Measurements from ENCODE around the gene LGALS9B.
"Not testable (repeated sequence)": the region's sequence is repeated elsewhere in the genome, so short reads cannot be mapped to it uniquely, and the experiment has no call there.

LGALS9B gene

DNA sequence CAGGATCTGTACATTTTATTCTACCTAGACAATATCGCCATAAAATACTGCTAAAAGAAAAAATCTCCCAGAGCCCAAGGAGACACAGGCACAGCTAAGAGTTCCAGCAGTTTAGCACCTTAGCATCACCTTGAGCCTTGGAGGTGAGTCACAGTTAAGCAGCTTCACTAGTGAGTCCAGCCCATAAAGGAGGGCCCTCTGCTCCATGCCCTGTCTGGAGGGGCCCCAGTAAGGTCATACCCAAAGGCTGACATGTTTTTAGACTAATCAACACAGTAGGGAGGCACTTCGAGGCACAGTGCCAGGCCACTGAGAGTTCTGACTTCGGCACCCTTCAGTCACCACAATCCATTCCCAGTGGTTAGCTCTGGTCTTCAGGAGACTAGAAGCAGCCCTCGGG, 2.6 kb upstream of the LGALS9B start:
- not testable (repeated sequence) for DNase-seq (ENCODE audit: insufficient read length, low spot score); FAIRE-seq

DNA sequence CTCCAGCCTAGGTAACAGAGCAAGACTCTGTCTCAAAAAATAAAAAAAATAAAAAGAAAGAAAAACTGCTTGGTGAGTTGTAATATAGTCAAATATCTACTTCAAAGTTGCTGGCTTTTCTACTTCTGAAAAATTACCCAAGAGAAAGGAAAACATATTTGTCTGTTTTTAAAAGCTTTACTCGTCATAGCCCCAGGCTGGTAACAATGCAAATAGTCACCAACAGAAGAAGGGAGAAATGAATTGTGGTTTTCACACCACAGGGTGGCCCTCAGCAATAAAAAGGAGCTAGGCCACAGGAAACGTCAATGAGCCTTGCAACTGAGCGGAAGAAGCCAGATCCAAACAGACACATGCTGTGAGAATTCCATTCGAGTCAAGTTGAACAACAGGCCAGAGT, 1.8 kb upstream of the LGALS9B start:
- DNase-seq (ENCODE audit: insufficient read length, low spot score); FAIRE-seq: not testable (repeated sequence)

DNA sequence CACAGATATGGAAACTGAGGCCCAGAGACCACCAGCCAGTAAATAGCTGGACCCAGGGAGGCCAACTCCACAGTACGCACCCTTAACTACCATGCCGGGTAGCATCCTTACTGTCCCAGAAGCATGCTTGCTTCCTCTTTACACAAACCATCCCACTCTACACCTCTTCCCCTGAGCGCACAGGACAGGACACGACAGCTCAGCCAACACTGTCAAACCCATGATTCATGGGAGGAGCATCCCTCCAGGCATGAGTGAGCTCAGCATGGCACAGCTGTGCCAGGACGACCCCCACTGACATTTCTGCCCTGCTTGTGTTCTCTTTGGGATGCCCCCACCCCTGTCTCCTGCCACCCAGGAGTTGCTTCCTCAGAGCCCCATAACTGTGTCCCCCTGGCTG, 340 bp downstream of the LGALS9B start:
- FAIRE-seq; DNase-seq (ENCODE audit: insufficient read length, low spot score): not testable (repeated sequence)

DNA sequence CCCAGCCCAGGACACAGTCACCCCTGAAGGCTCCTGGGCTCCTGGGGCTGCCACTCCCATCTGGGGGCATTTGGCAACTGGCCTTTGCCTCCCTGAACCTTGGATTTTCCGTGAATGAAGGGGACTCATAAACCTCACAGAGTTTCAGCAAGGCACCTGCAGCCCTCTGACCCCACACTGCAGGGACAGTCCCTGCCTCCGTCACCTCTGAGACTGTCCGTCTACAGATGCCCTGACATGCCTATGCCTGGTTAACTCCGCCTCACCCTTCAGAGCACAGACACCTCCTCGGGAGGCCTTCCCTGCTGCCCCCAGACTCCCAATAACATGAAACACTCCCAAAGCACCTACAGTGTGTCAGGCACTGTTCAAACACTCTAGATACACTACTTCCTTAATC, 786 bp downstream of the LGALS9B start:
- DNase-seq (ENCODE audit: insufficient read length, low spot score) = not testable (repeated sequence)
- peak; percentile 60 for FAIRE-seq

DNA sequence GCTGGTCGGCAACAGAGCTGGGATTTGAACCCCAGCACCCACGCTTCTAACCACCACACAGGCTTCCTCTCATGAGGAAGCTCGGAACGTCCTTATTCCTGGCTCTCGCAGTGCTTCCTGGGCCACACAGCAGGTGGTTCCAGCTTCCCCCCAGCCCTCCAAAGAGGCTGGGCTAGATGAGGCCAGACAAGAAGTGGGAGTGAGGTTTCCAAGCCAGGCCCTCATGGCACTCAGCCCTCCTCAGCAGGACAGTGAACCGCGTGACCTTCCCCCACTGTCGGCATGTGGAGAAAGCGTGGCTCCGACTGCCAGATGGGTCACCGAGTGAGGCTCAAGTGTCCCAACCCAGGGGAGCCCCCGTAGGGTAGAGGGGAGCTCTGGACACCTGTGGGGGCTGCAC, 1.8 kb downstream of the LGALS9B start:
- DNase-seq (ENCODE audit: insufficient read length, low spot score); FAIRE-seq: not testable (repeated sequence)

DNA sequence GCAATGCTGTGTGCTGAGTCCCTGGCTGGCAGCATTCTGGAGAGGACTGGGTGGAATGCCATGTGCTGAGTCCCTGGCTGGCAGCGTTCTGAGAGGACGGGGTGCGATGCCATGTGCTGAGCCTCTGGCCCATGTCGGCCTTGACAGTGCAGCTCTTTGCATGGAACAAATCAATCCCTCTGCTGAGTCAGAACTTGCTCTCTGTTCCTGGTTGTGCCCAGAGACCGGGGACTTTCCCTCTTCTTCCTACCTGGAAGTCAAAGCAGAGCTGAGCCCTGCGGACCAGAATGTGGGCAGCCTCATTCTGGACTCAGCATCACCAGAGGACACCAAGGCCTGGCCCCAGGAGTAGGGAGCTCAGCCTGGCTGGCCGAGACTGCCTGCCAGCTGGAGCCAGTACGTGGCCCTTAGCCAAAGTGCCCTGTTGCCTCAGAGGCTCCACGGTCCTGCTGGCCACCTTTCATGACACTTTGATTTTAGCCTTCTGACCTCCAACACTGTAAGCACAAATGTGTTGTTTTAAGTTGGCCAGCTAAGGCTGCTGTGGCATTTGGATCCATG, 2.4 kb downstream of the LGALS9B start:
- FAIRE-seq = peak; percentile 80
- DNase-seq (ENCODE audit: insufficient read length, low spot score) = not testable (repeated sequence)

DNA sequence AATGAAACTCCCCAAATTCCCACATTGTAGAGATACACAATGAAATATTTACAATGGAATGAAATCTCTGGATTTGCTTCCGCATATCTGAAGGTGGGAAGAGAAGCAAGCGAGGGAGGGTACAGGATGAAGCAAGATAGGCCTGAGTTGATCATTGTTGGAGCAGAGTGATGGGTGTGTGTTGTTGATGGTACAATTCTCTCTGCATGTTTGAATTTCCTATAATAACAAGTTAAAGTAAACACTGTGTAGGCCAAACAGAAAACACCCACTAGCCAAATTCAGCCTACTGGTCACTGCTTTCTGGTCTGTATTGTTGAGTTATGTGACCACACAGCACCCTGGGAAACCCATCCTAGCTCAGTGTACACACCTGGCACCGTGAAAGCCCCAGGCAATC, 5.2 kb downstream of the LGALS9B start:
- DNase-seq (ENCODE audit: insufficient read length, low spot score) = not testable (repeated sequence)
- peak; percentile 16 for FAIRE-seq

DNA sequence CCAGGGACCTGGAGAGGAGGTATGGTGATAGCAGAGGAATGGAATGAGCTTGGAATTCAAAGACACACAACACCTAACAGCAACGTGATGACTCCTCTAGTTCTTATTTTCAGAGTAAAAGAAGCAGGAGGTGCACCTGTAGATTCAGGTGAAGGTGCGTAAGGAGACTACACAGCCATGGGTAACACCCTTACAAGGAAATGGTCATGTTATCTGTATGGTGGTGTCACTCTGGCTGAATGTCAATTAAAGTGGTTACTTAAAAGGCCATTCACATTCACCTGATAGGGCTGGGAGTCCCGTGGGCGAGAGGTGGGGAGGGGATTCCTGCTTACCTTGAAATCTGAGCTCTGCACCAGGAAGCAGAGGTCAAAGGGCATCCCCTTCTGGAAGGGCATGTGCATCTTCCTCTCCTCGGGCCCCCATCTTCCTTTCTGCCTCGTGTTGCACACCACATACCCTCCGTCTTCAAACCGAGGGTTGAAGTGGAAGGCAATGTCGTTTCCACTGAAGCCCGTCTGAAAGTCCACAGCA, 9.4 kb downstream of the LGALS9B start:
- FAIRE-seq = peak; percentile 97
- not testable (repeated sequence) for DNase-seq (ENCODE audit: insufficient read length, low spot score)

DNA sequence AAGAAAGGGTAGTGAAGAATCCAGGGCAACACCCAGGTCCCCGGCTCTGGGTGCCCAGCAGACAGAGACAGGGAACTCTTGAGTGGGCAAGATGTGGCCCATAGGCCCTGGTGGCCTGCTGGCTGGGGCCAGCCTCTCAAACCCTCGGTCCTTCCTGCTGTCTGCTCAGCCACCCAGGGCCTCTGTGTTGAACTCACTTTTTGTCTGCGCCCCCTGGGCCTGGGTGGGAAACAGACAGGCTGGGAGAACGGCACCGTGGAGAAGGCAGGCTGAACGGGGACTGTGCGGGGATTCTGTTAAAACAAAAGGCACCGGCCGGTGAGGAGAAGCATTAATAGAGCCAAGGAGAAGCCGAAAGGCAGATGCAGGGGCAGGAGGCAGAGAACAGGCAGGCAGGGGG, 12.2 kb downstream of the LGALS9B start:
- DNase-seq (ENCODE audit: insufficient read length, low spot score) = not testable (repeated sequence)
- FAIRE-seq = peak; percentile 65

DNA sequence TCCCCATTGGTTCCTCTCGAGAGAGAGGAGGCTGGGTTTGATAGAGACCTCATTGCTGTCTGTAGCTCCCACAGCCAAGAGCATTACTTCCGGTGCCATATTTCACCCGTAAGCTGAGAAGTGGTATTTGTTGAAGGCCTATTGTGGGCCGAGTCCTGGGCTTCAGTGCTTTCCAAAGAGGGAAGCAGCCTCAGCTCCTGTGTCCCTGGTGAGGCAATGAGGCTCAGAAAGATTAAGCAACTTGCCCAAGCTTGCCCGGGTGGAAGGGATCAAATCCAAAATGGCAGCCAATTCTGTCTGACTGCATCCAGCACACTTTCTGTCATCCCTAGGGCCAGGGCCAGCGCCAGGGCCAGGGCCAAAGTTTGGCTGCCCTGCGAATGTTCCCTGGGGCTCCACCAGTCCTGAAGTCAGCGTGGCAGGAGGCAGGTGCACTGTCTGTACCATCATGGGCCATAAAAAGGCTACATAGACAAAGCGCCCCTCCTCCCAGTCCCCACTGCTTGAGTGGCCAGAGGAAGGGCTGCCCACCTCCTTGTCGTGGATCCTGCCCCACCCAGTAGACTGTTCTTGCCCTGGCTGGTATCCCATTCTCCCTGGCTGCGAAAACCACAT, 13.4 kb downstream of the LGALS9B start:
- DNase-seq (ENCODE audit: insufficient read length, low spot score) = not testable (repeated sequence)
- FAIRE-seq = peak; percentile 9

DNA sequence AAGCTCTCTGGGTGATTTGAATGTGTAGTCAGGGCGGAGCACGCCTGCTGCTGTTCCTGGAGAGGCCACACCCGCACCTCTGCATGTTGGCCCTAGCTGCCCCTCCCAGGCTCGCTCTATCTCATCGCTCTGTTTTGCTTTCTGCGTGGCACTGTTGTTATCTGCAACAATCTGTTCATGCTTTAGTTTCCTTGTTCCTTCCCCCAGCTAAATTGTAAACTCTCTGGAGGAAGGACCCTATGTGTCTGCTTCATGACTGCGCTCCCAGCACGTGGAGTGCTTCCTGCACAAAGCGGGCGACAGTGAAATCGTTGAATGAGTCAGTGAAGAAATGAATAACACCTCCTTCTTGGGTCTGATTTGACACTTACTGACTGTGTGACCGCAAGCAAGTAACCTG, 16.5 kb downstream of the LGALS9B start:
- DNase-seq (ENCODE audit: insufficient read length, low spot score) = not testable (repeated sequence)
- FAIRE-seq = peak; percentile 97

DNA sequence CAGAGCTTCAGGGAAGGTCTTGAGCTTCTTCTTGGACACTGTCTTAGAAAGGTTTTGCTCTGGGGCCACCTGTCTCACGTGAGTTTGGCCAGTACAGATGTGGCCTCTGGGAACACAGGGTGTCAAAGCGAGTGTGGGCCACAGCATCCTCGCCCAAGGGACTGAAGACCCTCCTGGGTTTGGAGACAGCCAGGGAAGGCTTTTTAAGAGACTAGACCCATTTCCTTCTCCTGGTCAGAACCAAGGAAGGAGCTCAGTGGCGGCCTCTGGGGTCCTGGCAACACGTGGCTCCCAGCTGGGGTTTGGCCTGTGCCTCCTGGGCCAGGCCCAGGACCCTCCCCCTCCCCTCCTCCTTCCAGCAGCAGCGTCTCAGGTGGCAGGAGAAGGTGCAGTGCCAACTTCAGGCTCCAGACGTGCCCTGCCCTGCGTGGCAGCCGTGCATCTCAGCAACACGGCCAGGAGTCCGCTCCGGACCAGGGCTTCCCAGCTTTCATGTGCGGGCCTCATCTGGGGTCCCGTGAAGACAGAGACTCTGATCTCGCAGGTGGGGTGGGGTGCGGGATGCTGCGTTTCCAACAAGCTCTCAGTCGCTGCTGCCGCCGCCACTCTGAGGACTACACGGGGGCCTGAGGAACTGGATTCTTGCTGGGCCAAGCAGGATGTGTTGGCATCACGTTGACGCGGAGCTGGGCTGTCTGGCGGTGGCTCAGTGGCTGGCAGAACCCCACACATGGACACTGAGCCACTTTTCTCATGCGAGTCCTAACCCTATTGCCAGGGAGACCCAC, 19.6 kb downstream of the LGALS9B start:
- DNase-seq (ENCODE audit: insufficient read length, low spot score) = not testable (repeated sequence)
- peak; percentile 48 for FAIRE-seq

DNA sequence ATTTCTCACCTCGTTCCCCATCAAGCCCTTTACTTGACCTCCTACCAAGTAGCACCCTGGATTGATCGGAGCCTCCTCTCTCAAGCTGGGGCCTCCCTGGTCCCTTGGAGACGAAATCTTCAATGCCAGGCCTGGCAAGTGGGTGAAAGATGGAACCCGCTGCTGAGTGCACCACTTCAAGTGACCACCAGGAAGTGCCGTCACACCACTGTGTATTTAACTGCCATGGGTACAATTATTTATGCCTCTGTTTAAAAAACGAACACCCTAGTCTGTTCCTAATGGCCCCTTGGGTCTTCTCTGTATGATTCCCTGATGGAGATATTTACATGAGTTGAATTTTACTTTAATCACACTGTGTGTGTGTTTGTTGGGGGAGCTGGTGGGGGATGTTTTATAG, 20.4 kb downstream of the LGALS9B start:
- DNase-seq (ENCODE audit: insufficient read length, low spot score) = not testable (repeated sequence)
- FAIRE-seq = peak; percentile 69

DNA sequence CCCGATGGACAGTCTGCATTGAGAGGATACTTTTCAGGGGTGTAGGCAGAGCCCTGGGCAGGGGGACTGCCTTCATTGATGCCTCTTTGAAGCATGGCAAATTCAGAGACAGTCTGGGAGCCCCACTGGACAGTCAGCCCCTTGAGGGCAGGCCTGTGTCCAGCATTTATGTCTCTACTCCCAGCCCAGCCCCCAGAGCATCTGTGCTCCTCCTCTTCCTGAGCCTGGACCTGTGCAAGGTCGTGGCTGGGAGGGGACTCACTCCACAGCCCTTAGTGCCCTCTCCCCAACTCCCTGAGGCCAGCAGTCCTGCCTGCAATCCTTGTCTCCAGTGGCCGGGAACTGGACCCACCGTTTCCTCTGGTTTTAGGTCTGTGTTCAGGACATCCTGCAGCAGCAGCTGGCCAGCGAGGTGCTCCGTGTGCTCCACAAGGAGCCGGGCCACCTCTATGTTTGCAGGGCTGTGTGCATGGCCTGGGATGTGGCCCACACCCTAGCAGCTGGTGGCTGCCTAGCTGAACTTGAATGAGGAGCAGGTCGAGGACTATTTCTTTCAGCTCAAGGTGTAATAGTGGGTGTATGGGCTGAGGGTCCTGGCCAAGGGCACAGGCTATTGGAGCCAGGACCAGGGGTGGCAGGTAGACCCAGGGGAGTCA, 22.6 kb downstream of the LGALS9B start:
- FAIRE-seq = peak; percentile 92
- not testable (repeated sequence) for DNase-seq (ENCODE audit: insufficient read length, low spot score)

DNA sequence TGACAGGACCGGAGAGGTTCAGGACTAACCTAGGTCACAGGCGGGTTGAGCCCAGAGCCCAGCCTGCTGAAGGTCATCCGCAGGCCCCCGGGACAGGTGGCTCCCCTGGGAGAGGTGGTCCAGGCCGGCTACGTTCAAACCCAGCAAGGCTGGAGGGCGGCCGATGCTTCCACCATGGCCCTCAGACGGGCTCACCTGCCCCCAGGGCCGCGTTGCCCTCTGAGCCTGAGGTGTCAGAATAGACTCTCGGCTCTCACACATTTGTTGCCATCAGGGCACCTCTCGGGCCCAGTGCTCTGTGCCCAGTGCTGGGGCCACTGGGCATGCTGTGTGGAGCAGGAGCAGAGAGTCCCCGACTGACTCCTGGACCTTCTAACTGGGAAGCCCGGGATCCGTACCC, 23.2 kb downstream of the LGALS9B start:
- peak; percentile 4 for FAIRE-seq
- DNase-seq (ENCODE audit: insufficient read length, low spot score) = not testable (repeated sequence)

DNA sequence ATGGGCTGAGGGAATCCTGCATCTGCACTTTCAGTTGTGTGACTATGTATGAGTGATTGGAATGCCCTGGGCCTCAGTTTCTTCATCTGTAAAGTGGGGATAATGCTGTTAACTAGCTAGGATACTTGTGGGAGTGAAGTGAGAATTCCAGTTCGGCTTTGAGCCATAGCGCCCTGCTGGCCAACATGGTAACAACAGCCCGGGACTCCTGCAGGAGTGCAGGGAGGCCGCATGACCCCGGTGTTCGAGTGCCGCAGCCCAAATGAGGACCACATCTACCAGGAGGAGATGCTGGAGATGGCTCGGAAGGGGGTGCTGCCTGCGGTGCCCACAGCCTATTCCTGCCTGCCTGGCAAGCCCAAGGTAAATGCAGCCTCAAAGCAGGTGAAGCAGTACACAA, 23.7 kb downstream of the LGALS9B start:
- not testable (repeated sequence) for DNase-seq (ENCODE audit: insufficient read length, low spot score)
- FAIRE-seq = peak; percentile 84

DNA sequence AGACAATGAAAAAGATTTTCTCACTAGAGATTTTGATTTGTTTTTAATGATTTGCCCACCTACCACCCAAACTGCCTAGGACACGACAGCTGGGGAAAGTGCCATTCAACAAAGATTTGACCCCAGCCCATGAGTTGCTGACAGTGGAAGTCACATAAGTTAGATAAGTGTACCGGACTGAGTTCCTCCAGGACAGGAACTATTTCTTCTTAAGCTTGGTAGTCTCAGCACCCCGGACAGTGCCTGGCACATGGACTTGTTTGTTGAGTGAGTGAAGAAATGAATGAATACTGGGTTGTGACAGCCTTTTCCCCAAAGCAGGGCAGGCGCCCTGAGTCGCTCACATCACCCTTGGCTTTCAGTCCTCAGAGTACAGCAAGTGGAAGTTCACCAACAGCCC, 26.7 kb downstream of the LGALS9B start:
- not testable (repeated sequence) for FAIRE-seq

DNA sequence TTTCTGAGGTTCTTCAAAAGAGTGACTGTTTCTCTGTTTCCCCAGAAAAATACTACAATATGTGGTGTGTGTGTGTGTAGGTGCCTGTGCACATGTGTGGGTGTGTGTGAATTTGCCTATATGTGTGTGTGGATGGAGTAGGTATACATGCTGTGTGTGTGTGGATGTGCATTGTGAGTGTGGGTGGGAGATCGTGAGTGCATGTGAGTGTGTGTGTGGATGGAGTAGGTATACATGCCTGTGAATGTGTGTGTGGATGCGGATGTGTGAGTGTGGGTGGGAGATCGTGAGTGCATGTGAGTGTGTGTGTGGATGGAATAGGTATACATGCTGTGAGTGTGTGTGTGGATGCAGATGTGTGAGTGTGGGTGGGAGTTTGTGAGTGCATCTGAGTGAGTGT, 32.2 kb downstream of the LGALS9B start:
- DNase-seq (ENCODE audit: insufficient read length, low spot score); FAIRE-seq: not testable (repeated sequence)

More for the DNA sequence above, 26.7 kb downstream of the LGALS9B start:
- not testable (repeated sequence) for DNase-seq (ENCODE audit: insufficient read length, low spot score)

DNA sequence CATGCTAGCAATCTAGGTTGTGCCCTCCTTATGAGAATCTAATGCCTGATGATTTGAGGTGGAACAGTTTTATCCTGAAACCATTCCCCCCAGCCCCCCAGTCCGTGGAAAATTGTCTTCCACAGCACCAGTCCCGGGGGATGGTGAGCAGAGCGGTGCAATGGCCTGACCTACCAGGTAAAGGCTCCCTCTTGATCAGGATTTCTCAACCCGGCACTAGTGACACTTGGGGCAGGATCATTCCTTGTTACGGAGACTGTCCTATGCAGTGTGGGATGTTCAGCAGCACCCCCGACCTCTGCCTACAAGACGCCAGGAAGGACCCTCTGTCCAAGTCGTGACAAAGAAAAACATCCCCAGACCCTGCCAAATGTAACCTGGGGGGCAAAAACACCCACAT, 34.0 kb downstream of the LGALS9B start:
- not testable (repeated sequence) for FAIRE-seq; DNase-seq (ENCODE audit: insufficient read length, low spot score)

DNA sequence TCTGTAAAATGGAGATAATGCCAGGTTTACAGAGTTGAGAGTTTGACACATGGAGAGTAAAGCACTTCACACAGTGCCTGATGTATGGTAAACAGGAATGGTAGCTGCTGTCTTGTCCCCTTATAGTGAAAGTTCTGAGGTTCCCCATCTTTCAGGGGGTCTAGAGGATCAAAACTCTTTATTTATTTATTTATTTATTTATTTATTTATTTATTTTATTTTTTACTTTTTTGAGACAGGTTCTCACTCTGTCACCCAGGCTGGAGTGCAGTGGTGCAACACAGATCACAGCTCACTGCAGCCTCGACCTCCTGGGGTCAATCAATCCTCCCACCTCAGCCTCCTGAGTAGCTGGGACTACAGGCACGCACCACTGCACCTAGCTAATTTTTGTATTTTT, 40.1 kb downstream of the LGALS9B start:
- not testable (repeated sequence) for DNase-seq (ENCODE audit: insufficient read length, low spot score); FAIRE-seq

DNA sequence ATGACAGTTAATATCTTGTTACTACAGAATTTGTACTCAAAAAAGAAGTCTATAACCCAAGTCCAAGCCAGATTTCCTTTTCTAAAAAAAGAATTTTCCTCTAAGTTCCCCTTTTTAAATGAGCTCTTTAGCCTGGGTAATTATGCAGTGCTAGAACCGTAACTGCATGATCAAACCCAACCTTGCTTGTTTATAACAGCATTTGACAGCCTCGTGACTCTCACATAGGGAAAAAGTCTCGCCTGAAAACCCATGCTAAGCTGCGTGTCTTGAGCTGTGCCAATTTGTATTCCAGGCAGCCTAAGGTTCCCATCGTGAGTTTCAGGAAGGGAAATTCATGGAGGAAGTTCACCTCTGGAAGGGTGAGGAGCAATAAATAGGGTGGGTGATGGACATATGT, 44.5 kb downstream of the LGALS9B start:
- not testable (repeated sequence) for FAIRE-seq

More for the DNA sequence above, 44.5 kb downstream of the LGALS9B start:
- DNase-seq (ENCODE audit: insufficient read length, low spot score) = not testable (repeated sequence)
